HEK293 (cell line): Measurements from ENCODE around the gene CCDC85C.

Experiments used
- CTCF ChIP-seq: fragments of 450-650 bp; formaldehyde crosslinking; IDR thresholded peaks from 2 replicates; pipeline ENCODE4 v1.5.1; 2016; ENCODE audit warnings: missing biosample characterization, missing genetic modification characterization
- KLF9 ChIP-seq: fragments of 450-650 bp; formaldehyde crosslinking; IDR thresholded peaks from 2 replicates; pipeline ENCODE4 v1.5.1; 2016; ENCODE audit warnings: missing biosample characterization, missing genetic modification characterization, low read depth
- ZNF18 ChIP-seq: fragments of 450-650 bp; formaldehyde crosslinking; IDR thresholded peaks from 2 replicates; pipeline ENCODE4 v1.5.1; 2016; ENCODE audit warnings: missing biosample characterization, missing genetic modification characterization
- ZNF449 ChIP-seq: fragments of 450-650 bp; formaldehyde crosslinking; IDR thresholded peaks from 2 replicates; pipeline ENCODE4 v1.5.1; 2017; ENCODE audit warnings: missing biosample characterization, mild to moderate bottlenecking, missing genetic modification characterization, moderate library complexity
- ZNF518A ChIP-seq: fragments of 450-650 bp; formaldehyde crosslinking; conservative IDR thresholded peaks from 2 replicates; pipeline ENCODE4 v1.5.1; 2016; ENCODE audit warnings: low read depth, missing biosample characterization, missing genetic modification characterization
- ZNF785 ChIP-seq: fragments of 450-650 bp; formaldehyde crosslinking; IDR thresholded peaks from 2 replicates; pipeline ENCODE4 v1.5.1; 2016; ENCODE audit warnings: missing biosample characterization, missing genetic modification characterization

GRCh38 chr14:99523704-99524055 lies 80.3 kb downstream of the CCDC85C start:
- no peak for TF ChIP-seq ZNF785 (tag by site-specific recombination)
- TF ChIP-seq CTCF (tag by site-specific recombination): no peak
- no peak for TF ChIP-seq ZNF18 (tag by site-specific recombination)
- no peak for TF ChIP-seq ZNF449 (tag by site-specific recombination)
- TF ChIP-seq KLF9: no peak
- no peak for TF ChIP-seq ZNF518A (tag by site-specific recombination)
